Nephron (organoid): ENCODE data around the gene PRDX3.
A peak's percentile ranks its signal among the peaks of the same experiment; 100 is the strongest.

ENCODE experiments used
- H3K27ac Mint-ChIP-seq, 3 experiments: 2 replicates each; pipeline ENCODE4 v1.8.0; 2020; ENCODE audit warnings: mixed read lengths in 3 of 3, mild to moderate bottlenecking in 2 of 3, moderate library complexity in 1 of 3
- H3K27me3 Mint-ChIP-seq: 2 replicates; pipeline ENCODE4 v1.8.0; 2021; ENCODE audit warnings: low read depth, mild to moderate bottlenecking, moderate library complexity, mixed read lengths
- H3K36me3 Mint-ChIP-seq: 2 replicates; pipeline ENCODE4 v1.8.0; 2020; ENCODE audit warnings: low read depth, mixed read lengths
- H3K4me1 Mint-ChIP-seq: 2 replicates; pipeline ENCODE4 v1.8.0; 2020; ENCODE audit warnings: mixed read lengths
- H3K4me3 Mint-ChIP-seq, 3 experiments: 2 replicates each; pipeline ENCODE4 v1.8.0; 2020; ENCODE audit warnings: mild to moderate bottlenecking in 3 of 3, mixed read lengths in 3 of 3, moderate library complexity in 2 of 3
- H3K9me3 Mint-ChIP-seq: 2 replicates; pipeline ENCODE4 v1.8.0; 2020; ENCODE audit warnings: mixed read lengths
- CTCF ChIP-seq, 3 experiments: fragments of 200-600 bp; sonication (generic); IDR thresholded peaks; one replicate each; pipeline ENCODE4 v1.5.0; 2021; ENCODE audit warnings: antibody characterized with exemption in 3 of 3; ENCODE audit not compliant: unreplicated experiment in 3 of 3

Gene PRDX3

GRCh38 chr10:119215371-119215770 is 36.8 kb upstream of the PRDX3 start:
- Mint-ChIP-seq H3K4me1 (peaks cover 34% of the 10 kb centered on the region), H3K36me3 (no peaks in the 10 kb centered on the region)

GRCh38 chr10:119211625-119212441 is 33.2 kb upstream of the PRDX3 start:
- H3K4me1 Mint-ChIP-seq = peaks cover 52% of the 10 kb centered on the region
- H3K9me3 Mint-ChIP-seq = no peaks in the 10 kb centered on the region
- no peaks in the 10 kb centered on the region for H3K36me3 Mint-ChIP-seq
- peak overlapping the region; percentile 18 to 74 (median 56) for H3K4me3 Mint-ChIP-seq
- H3K27ac Mint-ChIP-seq = peak overlapping the region; percentile 46 to 92 (median 90)
- no peak for TF ChIP-seq CTCF (IDR thresholded peaks at IDR 0.05; ENCODE audit: unreplicated experiment in 3 of 3)
- H3K27me3 Mint-ChIP-seq = no peaks in the 10 kb centered on the region

More at GRCh38 chr10:119215371-119215770, 36.8 kb upstream of the PRDX3 start:
- Mint-ChIP-seq H3K27ac (peak overlapping the region in 2 of 3 experiments; percentile 9 to 49), H3K27me3 (peaks cover 7% of the 10 kb centered on the region), H3K9me3 (no peaks in the 10 kb centered on the region), H3K4me3 (no peak overlapping the region)
- no peak for TF ChIP-seq CTCF (IDR thresholded peaks at IDR 0.05; ENCODE audit: unreplicated experiment in 3 of 3)

GRCh38 chr10:119211176-119211575 is 32.6 kb upstream of the PRDX3 start:
- Mint-ChIP-seq H3K9me3 (no peaks in the 10 kb centered on the region), H3K27ac (peak overlapping the region; percentile 46 to 92 (median 90)), H3K4me1 (peaks cover 55% of the 10 kb centered on the region), H3K4me3 (peak overlapping the region; percentile 18 to 74 (median 65)), H3K36me3 (no peaks in the 10 kb centered on the region), H3K27me3 (peaks cover 2% of the 10 kb centered on the region)
- no peak for TF ChIP-seq CTCF (IDR thresholded peaks at IDR 0.05; ENCODE audit: unreplicated experiment in 3 of 3)

- peaks cover 4% of the 10 kb centered on the region for H3K27me3 Mint-ChIP-seq
Observed at GRCh38 chr10:119210633-119211032, 32.0 kb upstream of the PRDX3 start.

GRCh38 chr10:119209736-119210355 is 31.2 kb upstream of the PRDX3 start:
- H3K36me3 Mint-ChIP-seq = no peaks in the 10 kb centered on the region
- H3K27me3 Mint-ChIP-seq = peaks cover 4% of the 10 kb centered on the region
- peak in 1 of 3 experiments; percentile 15 for TF ChIP-seq CTCF (IDR thresholded peaks at IDR 0.05; ENCODE audit: unreplicated experiment in 3 of 3)
- H3K9me3 Mint-ChIP-seq = no peaks in the 10 kb centered on the region
- H3K27ac Mint-ChIP-seq = peak overlapping the region; percentile 28 to 76 (median 48)
- H3K4me3 Mint-ChIP-seq = peak overlapping the region; percentile 92 to 97 (median 93)
- H3K4me1 Mint-ChIP-seq = peaks cover 50% of the 10 kb centered on the region

More at GRCh38 chr10:119210633-119211032, 32.0 kb upstream of the PRDX3 start:
- H3K4me3 Mint-ChIP-seq = peak overlapping the region in 2 of 3 experiments; percentile 65 to 74
- TF ChIP-seq CTCF (IDR thresholded peaks at IDR 0.05; ENCODE audit: unreplicated experiment in 3 of 3) = no peak
- peak overlapping the region; percentile 46 to 92 (median 90) for H3K27ac Mint-ChIP-seq
- peaks cover 54% of the 10 kb centered on the region for H3K4me1 Mint-ChIP-seq
- H3K9me3 Mint-ChIP-seq = no peaks in the 10 kb centered on the region
- no peaks in the 10 kb centered on the region for H3K36me3 Mint-ChIP-seq
